GM12874 (cell line): ENCODE results near the gene RNMT.

Experiments used
- CTCF ChIP-seq: IDR thresholded peaks from 2 replicates; pipeline ENCODE4 v1.5.1; 2011; ENCODE audit warnings: low read depth, mild to moderate bottlenecking, control low read depth, low read length, moderate library complexity; ENCODE audit not compliant: insufficient read depth

Gene RNMT

GRCh38 chr18:13720847-13721246, 5.6 kb upstream of the RNMT start:
- no peak for TF ChIP-seq CTCF

- TF ChIP-seq CTCF = no peak
Observed at GRCh38 chr18:13725566-13726231, 774 bp upstream of the RNMT start.

GRCh38 chr18:13726972-13727331, 479 bp downstream of the RNMT start:
- no peak for TF ChIP-seq CTCF

- TF ChIP-seq CTCF = no peak
Observed at GRCh38 chr18:13730481-13730880, 4.0 kb downstream of the RNMT start.

GRCh38 chr18:13735681-13736080, 9.2 kb downstream of the RNMT start:
- TF ChIP-seq CTCF = no peak

GRCh38 chr18:13745696-13746095, 19.2 kb downstream of the RNMT start:
- no peak for TF ChIP-seq CTCF

GRCh38 chr18:13746633-13747032, 20.2 kb downstream of the RNMT start:
- no peak for TF ChIP-seq CTCF
